Measurements from ENCODE around the gene CFAP97D2.
"Not testable (repeated sequence)": the region's sequence is repeated elsewhere in the genome, so short reads cannot be mapped to it uniquely, and the experiment has no call there.

CFAP97D2 gene

DNA sequence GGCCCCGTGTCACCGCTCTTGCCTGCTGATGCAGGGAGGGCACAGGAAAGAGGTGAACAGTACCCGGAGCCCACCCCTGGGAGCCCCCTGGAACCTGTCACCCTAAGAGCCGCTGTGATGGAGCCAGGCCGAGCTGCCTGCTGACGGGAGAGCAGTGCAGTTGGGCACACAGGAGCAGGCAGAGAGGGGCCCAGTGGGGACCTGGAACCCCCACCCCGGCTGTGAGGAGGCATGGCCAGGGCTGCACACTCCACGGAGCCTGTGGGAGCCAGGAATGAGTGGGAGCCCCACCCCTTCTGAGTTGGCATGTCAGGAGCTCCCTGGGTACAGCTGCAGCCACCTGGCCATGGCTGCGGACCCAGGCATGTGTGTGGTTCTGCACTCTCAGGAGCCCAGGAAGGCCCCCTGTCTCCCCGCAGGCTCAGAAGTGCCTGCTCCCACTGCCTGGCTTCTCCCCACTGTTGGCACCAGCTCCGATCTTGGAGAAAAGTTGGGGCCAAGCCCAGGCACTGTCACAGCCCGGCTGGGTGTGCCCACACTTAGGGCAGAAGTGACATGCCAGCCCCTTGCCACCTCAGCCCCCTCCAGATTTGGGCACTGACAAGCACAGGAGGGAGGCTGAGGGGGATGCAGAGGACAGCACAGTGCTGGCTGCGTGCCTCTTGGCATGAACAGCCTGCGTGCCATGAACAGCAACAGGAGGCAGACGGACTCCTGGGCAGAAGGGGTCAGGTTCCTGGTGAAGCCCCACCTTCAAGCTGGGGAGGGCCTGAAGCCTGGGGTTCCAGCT, 6.3 kb downstream of the CFAP97D2 start:
- Histone ChIP-seq H3K4me3 (ENCODE audit: low read length) (no peak overlapping the region), H3K27me3 (replicated peaks; ENCODE audit: control insufficient read depth, insufficient read depth, low read length) (peaks cover 17% of the 10 kb centered on the region), H3K4me1 (ENCODE audit: control insufficient read depth, insufficient read depth, low read length) (no peaks in the 10 kb centered on the region), H3K9ac (ENCODE audit: low read length) (no peak overlapping the region), H3K9me3 (ENCODE audit: control insufficient read depth, low read length) (peaks cover 16% of the 10 kb centered on the region), H3K36me3 (ENCODE audit: control insufficient read depth, insufficient read depth, low read length, severe bottlenecking) (no peaks in the 10 kb centered on the region)
- no peak for DNase-seq (ENCODE audit: low read depth)

DNA sequence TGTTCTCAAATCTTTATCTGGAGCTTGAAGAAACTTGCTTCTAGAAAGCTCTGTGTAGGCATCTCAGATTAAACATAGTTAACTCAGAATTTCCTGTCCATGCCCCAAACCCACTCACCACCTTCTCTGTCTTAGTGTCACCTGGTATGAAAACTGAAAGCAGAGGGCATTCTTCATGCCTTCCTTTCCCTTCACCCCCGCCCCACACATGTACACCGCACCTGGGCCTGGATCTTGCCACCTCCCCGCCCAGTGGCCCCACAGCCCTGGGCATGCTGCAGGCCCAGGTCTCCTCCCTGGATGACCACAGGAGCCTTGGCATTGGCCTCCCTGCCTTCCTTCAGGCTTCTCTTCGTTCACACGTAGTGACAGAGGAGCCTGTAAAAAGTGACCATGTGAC, 15.8 kb downstream of the CFAP97D2 start:
- Histone ChIP-seq H3K9ac (ENCODE audit: low read length) (no peak overlapping the region), H3K9me3 (ENCODE audit: control insufficient read depth, low read length) (peaks cover 25% of the 10 kb centered on the region), H3K4me3 (ENCODE audit: low read length) (no peak overlapping the region), H3K27me3 (replicated peaks; ENCODE audit: control insufficient read depth, insufficient read depth, low read length) (peaks cover under 1% of the 10 kb centered on the region), H3K36me3 (ENCODE audit: control insufficient read depth, insufficient read depth, low read length, severe bottlenecking) (no peaks in the 10 kb centered on the region), H3K4me1 (ENCODE audit: control insufficient read depth, insufficient read depth, low read length) (no peaks in the 10 kb centered on the region)
- no peak for DNase-seq (ENCODE audit: low read depth)

DNA sequence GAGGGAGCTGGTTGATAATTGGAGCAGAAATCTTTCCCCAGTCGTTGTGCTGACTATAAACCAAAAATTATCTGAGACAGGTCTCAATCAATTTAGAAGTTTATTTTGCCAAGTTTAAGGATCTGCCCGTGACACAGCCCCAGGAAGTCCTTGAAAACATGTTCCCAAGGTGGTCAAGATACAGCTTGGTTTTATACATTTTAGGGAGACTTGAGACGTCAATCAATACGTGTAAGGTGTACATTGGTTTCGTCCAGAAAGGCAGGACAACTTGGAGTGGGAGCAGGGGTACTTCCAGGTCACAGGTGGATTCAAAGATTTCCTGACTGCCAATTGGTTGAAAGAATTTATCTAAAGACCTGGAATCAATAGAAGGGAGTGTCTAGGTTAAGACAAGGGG, 17.6 kb downstream of the CFAP97D2 start:
- no peak for DNase-seq (ENCODE audit: low read depth)
- H3K4me3 ChIP-seq (ENCODE audit: low read length), result no peak overlapping the region
- no peak overlapping the region for H3K9ac ChIP-seq (ENCODE audit: low read length)
- peaks cover 15% of the 10 kb centered on the region for H3K9me3 ChIP-seq (ENCODE audit: control insufficient read depth, low read length)
- H3K27me3 ChIP-seq (replicated peaks; ENCODE audit: control insufficient read depth, insufficient read depth, low read length), result peaks cover 9% of the 10 kb centered on the region
- peaks cover 11% of the 10 kb centered on the region for H3K4me1 ChIP-seq (ENCODE audit: control insufficient read depth, insufficient read depth, low read length)
- H3K36me3 ChIP-seq (ENCODE audit: control insufficient read depth, insufficient read depth, low read length, severe bottlenecking), result no peaks in the 10 kb centered on the region

- H3K9me3 ChIP-seq (ENCODE audit: control insufficient read depth, low read length), result peaks cover 2% of the 10 kb centered on the region
- peaks cover 28% of the 10 kb centered on the region for H3K27me3 ChIP-seq (replicated peaks; ENCODE audit: control insufficient read depth, insufficient read depth, low read length)
- no peak overlapping the region for H3K9ac ChIP-seq (ENCODE audit: low read length)
- no peak overlapping the region for H3K4me3 ChIP-seq (ENCODE audit: low read length)
- peaks cover 11% of the 10 kb centered on the region for H3K4me1 ChIP-seq (ENCODE audit: control insufficient read depth, insufficient read depth, low read length)
- no peak for DNase-seq (ENCODE audit: low read depth)
- no peaks in the 10 kb centered on the region for H3K36me3 ChIP-seq (ENCODE audit: control insufficient read depth, insufficient read depth, low read length, severe bottlenecking)
Measured at GRCh38 chr13:114198556-114198955, 19.5 kb downstream of the CFAP97D2 start.

- not testable (repeated sequence) for H3K9ac ChIP-seq (ENCODE audit: low read length); DNase-seq (ENCODE audit: low read depth)
Measured at GRCh38 chr13:114199526-114199925, 20.5 kb downstream of the CFAP97D2 start.

DNA sequence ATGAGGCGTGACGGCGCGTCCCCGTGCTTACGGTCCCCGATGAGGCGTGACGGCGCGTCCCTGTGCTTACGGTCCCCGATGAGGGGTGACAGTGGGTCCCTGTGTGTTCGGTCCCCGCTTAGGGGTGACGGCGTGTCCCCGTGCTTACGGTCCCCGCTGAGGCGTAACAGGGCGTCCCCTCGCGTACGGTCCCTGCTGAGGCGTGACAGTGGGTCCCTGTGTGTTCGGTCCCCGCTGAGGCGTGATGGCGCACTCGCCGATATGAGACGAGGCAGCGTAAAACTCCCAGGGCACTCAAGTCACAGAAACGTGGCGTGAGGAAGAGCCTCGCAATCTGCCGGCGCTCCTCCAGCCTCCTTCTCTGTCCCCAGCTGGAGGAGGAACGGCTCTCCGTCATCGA, 20.9 kb downstream of the CFAP97D2 start:
- no peaks in the 10 kb centered on the region for H3K36me3 ChIP-seq (ENCODE audit: control insufficient read depth, insufficient read depth, low read length, severe bottlenecking)
- peak overlapping the region; percentile 59 for H3K4me3 ChIP-seq (ENCODE audit: low read length)
- peaks cover 11% of the 10 kb centered on the region for H3K4me1 ChIP-seq (ENCODE audit: control insufficient read depth, insufficient read depth, low read length)
- peak; percentile 28 for DNase-seq (ENCODE audit: low read depth)
- H3K9ac ChIP-seq (ENCODE audit: low read length), result peak overlapping the region; percentile 25
- H3K9me3 ChIP-seq (ENCODE audit: control insufficient read depth, low read length), result peaks cover 2% of the 10 kb centered on the region
- H3K27me3 ChIP-seq (replicated peaks; ENCODE audit: control insufficient read depth, insufficient read depth, low read length), result peaks cover 41% of the 10 kb centered on the region

More at GRCh38 chr13:114199526-114199925, 20.5 kb downstream of the CFAP97D2 start:
- H3K36me3 ChIP-seq (ENCODE audit: control insufficient read depth, insufficient read depth, low read length, severe bottlenecking); H3K4me3 ChIP-seq (ENCODE audit: low read length); H3K9me3 ChIP-seq (ENCODE audit: control insufficient read depth, low read length): not testable (repeated sequence)
- Histone ChIP-seq H3K27me3 (replicated peaks; ENCODE audit: control insufficient read depth, insufficient read depth, low read length) (peaks cover 38% of the 10 kb centered on the region), H3K4me1 (ENCODE audit: control insufficient read depth, insufficient read depth, low read length) (peaks cover 11% of the 10 kb centered on the region)

DNA sequence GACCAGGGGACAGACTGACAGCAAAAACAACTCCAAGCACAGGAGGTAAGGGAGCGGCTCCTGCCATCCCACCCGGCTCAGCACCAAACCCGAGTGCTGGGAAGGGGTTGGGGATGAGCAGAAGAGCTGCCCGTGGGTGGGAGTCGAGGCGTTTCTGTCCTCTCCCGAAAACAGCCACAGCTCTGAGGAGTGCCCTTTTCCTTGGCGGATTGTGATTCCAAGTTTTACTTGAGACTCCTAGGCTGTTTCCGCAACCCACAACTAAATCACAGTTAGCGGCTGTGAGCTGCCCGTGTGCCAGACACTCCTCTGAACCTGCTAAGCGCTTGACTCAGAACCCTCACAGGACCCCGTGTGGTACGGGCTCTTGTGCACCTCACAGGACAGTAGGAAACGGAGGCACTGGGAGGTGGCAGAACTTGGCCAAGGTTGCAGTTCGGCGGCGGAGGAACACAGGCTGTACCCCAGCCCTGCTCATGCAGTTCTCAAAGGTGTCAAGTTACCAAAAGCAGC, 21.4 kb downstream of the CFAP97D2 start:
- Histone ChIP-seq H3K9me3 (ENCODE audit: control insufficient read depth, low read length) (peaks cover 2% of the 10 kb centered on the region), H3K4me1 (ENCODE audit: control insufficient read depth, insufficient read depth, low read length) (peaks cover 11% of the 10 kb centered on the region), H3K9ac (ENCODE audit: low read length) (peak overlapping the region; percentile 25), H3K36me3 (ENCODE audit: control insufficient read depth, insufficient read depth, low read length, severe bottlenecking) (no peaks in the 10 kb centered on the region), H3K4me3 (ENCODE audit: low read length) (peak overlapping the region; percentile 59), H3K27me3 (replicated peaks; ENCODE audit: control insufficient read depth, insufficient read depth, low read length) (peaks cover 41% of the 10 kb centered on the region)
- peak; percentile 41 for DNase-seq (ENCODE audit: low read depth)

GRCh38 chr13:114202581-114202980, 23.5 kb downstream of the CFAP97D2 start:
- Histone ChIP-seq H3K9me3 (ENCODE audit: control insufficient read depth, low read length) (peaks cover 13% of the 10 kb centered on the region), H3K27me3 (replicated peaks; ENCODE audit: control insufficient read depth, insufficient read depth, low read length) (peaks cover 41% of the 10 kb centered on the region), H3K4me1 (ENCODE audit: control insufficient read depth, insufficient read depth, low read length) (peaks cover 11% of the 10 kb centered on the region), H3K4me3 (ENCODE audit: low read length) (no peak overlapping the region), H3K36me3 (ENCODE audit: control insufficient read depth, insufficient read depth, low read length, severe bottlenecking) (no peaks in the 10 kb centered on the region), H3K9ac (ENCODE audit: low read length) (no peak overlapping the region)
- DNase-seq (ENCODE audit: low read depth), result no peak

GRCh38 chr13:114203536-114203935, 24.5 kb downstream of the CFAP97D2 start:
- no peak overlapping the region for H3K4me3 ChIP-seq (ENCODE audit: low read length)
- DNase-seq (ENCODE audit: low read depth), result no peak
- peaks cover 18% of the 10 kb centered on the region for H3K9me3 ChIP-seq (ENCODE audit: control insufficient read depth, low read length)
- no peaks in the 10 kb centered on the region for H3K36me3 ChIP-seq (ENCODE audit: control insufficient read depth, insufficient read depth, low read length, severe bottlenecking)
- H3K9ac ChIP-seq (ENCODE audit: low read length), result no peak overlapping the region
- peaks cover 41% of the 10 kb centered on the region for H3K27me3 ChIP-seq (replicated peaks; ENCODE audit: control insufficient read depth, insufficient read depth, low read length)
- peaks cover 11% of the 10 kb centered on the region for H3K4me1 ChIP-seq (ENCODE audit: control insufficient read depth, insufficient read depth, low read length)

- Histone ChIP-seq H3K4me3 (ENCODE audit: low read length) (no peak overlapping the region), H3K9ac (ENCODE audit: low read length) (no peak overlapping the region), H3K9me3 (ENCODE audit: control insufficient read depth, low read length) (peaks cover 18% of the 10 kb centered on the region), H3K4me1 (ENCODE audit: control insufficient read depth, insufficient read depth, low read length) (peaks cover 11% of the 10 kb centered on the region), H3K36me3 (ENCODE audit: control insufficient read depth, insufficient read depth, low read length, severe bottlenecking) (no peaks in the 10 kb centered on the region), H3K27me3 (replicated peaks; ENCODE audit: control insufficient read depth, insufficient read depth, low read length) (peaks cover 40% of the 10 kb centered on the region)
- DNase-seq (ENCODE audit: low read depth), result no peak
Measured at GRCh38 chr13:114204894-114205293, 25.8 kb downstream of the CFAP97D2 start.

- Histone ChIP-seq H3K27me3 (replicated peaks; ENCODE audit: control insufficient read depth, insufficient read depth, low read length) (peaks cover 32% of the 10 kb centered on the region), H3K4me3 (ENCODE audit: low read length) (no peak overlapping the region), H3K9me3 (ENCODE audit: control insufficient read depth, low read length) (peaks cover 18% of the 10 kb centered on the region), H3K9ac (ENCODE audit: low read length) (no peak overlapping the region), H3K4me1 (ENCODE audit: control insufficient read depth, insufficient read depth, low read length) (no peaks in the 10 kb centered on the region), H3K36me3 (ENCODE audit: control insufficient read depth, insufficient read depth, low read length, severe bottlenecking) (no peaks in the 10 kb centered on the region)
- DNase-seq (ENCODE audit: low read depth), result no peak
Measured at GRCh38 chr13:114208134-114208533, 29.1 kb downstream of the CFAP97D2 start.
